Bronchial epithelial cell (primary cell): ENCODE measurements around the gene FFAR1. TPM values are rescaled to one million over a fixed set of nuclear protein-coding genes. Genes with fewer than 3 reads are reported as not detected.

Experiments
- DNase-seq: peaks from one replicate; pipeline ENCODE4 v3.0.0-alpha.2; 2010; ENCODE audit warnings: low read depth
- FAIRE-seq: peaks from 2 replicates; lab custom pipeline; 2011; peaks lifted over from hg19 to GRCh38; lab: Jason Lieb, UNC
- H3K27me3 ChIP-seq: 2 replicates; pipeline ENCODE4 v1.5.1; 2011; ENCODE audit warnings: low read length; ENCODE audit not compliant: control insufficient read depth, insufficient read depth
- H3K36me3 ChIP-seq: 2 replicates; pipeline ENCODE4 v1.5.1; 2011; ENCODE audit warnings: low read length; ENCODE audit not compliant: control insufficient read depth, insufficient read depth
- H3K4me3 ChIP-seq: 2 replicates; pipeline ENCODE4 v1.5.1; 2011; ENCODE audit warnings: mild to moderate bottlenecking, low read depth, low read length, control low read depth
- total RNA-seq: library from RNA; depleted of rRNA; stranded (reverse); fragments of >200 nt; gene quantifications from 2 replicates; pipeline ENCODE4 v1.2.1, GENCODE V29; 2014
- TF ChIP-seq, protein P1 (sequence below): IDR thresholded peaks from 2 replicates; pipeline ENCODE4 v1.5.1; 2011; ENCODE audit warnings: mild to moderate bottlenecking, moderate library complexity, low read length, control low read depth, inconsistent platforms; ENCODE audit not compliant: insufficient read depth, severe bottlenecking

The FFAR1 gene
- total RNA-seq, 1 donor from 2014 or later, result not detected

DNA sequence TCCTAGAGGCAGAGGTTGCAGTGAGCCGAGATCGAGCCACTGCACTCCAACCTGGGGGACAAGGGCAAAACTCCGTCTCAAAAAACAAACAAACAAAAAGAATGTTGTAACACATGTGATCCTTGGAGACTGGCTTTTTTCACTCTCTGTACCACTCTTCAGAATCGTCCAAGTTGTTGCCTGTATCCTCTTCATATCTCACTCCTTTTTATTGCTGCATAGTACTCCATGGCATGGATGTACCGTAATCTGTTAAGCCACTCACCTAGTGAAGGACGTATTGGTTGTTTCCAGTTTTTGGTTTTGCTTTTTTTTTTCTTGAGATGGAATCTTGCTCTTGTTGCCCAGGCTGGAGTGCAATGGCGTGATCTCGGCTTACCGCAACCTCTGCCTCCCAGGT is 25.7 kb upstream of the FFAR1 start:
- peaks cover 3% of the 10 kb centered on the region for H3K27me3 ChIP-seq
- no peak overlapping the region for H3K4me3 ChIP-seq
- DNase-seq (no peak), FAIRE-seq (no peak)
- no peaks in the 10 kb centered on the region for H3K36me3 ChIP-seq
- TF ChIP-seq, protein P1, sequence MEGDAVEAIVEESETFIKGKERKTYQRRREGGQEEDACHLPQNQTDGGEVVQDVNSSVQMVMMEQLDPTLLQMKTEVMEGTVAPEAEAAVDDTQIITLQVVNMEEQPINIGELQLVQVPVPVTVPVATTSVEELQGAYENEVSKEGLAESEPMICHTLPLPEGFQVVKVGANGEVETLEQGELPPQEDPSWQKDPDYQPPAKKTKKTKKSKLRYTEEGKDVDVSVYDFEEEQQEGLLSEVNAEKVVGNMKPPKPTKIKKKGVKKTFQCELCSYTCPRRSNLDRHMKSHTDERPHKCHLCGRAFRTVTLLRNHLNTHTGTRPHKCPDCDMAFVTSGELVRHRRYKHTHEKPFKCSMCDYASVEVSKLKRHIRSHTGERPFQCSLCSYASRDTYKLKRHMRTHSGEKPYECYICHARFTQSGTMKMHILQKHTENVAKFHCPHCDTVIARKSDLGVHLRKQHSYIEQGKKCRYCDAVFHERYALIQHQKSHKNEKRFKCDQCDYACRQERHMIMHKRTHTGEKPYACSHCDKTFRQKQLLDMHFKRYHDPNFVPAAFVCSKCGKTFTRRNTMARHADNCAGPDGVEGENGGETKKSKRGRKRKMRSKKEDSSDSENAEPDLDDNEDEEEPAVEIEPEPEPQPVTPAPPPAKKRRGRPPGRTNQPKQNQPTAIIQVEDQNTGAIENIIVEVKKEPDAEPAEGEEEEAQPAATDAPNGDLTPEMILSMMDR, result no peak

DNA sequence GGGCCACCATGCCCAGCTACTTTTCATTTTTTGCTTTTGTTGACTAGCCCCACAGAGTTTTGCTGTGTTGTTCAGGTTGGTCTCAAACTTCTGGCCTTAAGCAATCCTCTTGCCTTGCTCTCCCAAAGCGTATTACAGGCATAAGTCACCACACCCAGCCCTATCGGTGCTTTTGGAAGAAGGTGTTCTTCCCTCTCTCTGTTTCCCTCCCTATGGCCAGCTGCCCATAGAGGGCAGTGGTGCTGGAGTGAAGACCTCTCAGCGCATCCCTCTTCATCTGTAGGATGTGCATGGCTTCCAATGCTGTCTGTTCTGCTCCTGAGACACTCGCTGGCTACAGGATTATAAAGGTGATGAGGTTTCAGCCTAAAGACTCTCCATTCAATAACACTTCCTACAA is 20.1 kb upstream of the FFAR1 start:
- Histone ChIP-seq H3K36me3 (no peaks in the 10 kb centered on the region), H3K4me3 (no peak overlapping the region), H3K27me3 (no peaks in the 10 kb centered on the region)
- DNase-seq, result no peak
- TF ChIP-seq, protein P1, result no peak
- FAIRE-seq, result no peak

DNA sequence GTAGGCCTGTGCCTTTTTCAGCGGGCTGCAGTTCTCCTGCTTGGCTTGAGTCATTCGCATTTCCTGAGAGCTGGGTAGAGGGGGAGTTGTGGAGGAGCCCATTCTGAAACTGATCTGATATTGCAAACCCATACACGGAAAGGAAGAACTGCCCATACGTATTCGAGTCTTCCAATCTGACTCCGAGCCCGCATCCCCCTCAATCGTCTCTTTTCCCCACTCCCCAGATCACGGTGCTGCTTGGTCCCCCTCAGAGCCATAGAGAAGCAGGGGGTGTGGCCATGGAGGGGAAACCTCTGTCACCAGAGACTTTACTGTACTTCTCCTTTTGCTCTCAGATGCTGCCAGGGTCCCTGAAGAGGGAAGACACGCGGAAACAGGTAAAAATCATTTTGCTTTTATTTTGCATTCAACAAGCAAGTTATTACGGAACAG is 18.8 kb upstream of the FFAR1 start, which contains the start of gene CD22:
Gene CD22 (plus strand): TSS at position 337 of the 435 bp plus-strand sequence. CDS start 2,854 bp downstream, outside the sequence.
- TF ChIP-seq, protein P1, result no peak
- no peaks in the 10 kb centered on the region for H3K27me3 ChIP-seq
- no peaks in the 10 kb centered on the region for H3K36me3 ChIP-seq
- no peak within 1 kb of the TSS for H3K4me3 ChIP-seq
- FAIRE-seq (no peak), DNase-seq (no peak)

DNA sequence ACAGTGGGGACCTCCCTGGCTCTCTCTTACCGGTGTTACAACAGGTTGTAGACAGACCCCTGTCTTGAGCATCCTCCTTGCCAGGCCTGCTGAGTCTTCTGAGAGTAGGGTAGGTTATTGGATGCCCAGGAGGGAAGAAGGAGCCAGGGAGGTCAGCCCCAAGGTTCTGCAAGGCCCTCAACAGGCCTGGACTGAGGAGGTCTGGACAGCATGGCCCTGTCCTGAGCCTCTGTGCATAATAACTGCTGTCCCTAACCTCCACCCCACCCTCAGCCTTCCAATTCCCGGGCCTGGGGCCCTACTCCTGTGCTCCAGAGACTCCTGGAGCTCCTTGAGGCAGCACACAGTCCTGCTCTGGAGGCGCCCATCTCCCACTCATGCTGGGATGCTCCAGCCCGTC is 18.4 kb upstream of the FFAR1 start:
- H3K27me3 ChIP-seq, result no peaks in the 10 kb centered on the region
- FAIRE-seq, result no peak
- H3K36me3 ChIP-seq, result no peaks in the 10 kb centered on the region
- TF ChIP-seq, protein P1, result no peak
- no peak for DNase-seq
- no peak overlapping the region for H3K4me3 ChIP-seq

DNA sequence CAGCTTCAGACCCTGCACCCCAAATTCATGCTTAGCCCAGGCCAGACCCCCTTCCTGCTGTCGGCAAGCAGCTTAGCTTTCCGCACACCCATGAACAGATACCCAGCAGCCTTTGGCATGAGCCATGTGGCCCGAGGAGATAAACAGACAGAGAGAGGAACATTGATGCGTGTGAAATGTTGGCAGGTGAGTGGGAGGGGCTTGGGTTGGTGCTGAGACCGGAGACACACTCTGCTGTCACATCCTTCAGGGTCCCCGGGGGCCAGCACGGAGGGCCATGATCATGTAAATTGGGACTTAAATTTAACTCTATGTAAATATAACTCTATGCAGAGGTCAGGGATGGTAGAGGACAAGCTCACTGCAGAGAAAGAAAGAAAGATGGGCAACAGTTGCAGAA is 17.2 kb upstream of the FFAR1 start:
- H3K36me3 ChIP-seq, result no peaks in the 10 kb centered on the region
- H3K4me3 ChIP-seq, result no peak overlapping the region
- no peaks in the 10 kb centered on the region for H3K27me3 ChIP-seq
- no peak for DNase-seq
- TF ChIP-seq, protein P1, result no peak
- FAIRE-seq, result no peak
